Suprapubic skin (tissue), 3 donors: Measurements from ENCODE around the gene ZFAND2B.

Experiments
- POLR2A ChIP-seq, 2 donors: fragments of 450-650 bp; IDR thresholded peaks; one replicate each; pipeline ENCODE4 v1.6.1; 2017; ENCODE audit warnings: antibody characterized with exemption in 2 of 2, mild to moderate bottlenecking in 2 of 2, moderate library complexity in 2 of 2
- TF ChIP-seq, protein P1 (sequence below), 2 donors: fragments of 200-600 bp in 1 of 2; fragments of 450-650 bp in 1 of 2; sonication (generic) in 1 of 2; IDR thresholded peaks; one replicate each; pipeline ENCODE4 v1.5.1; 2016 to 2019; ENCODE audit warnings: antibody characterized with exemption in 2 of 2, mild to moderate bottlenecking in 1 of 2, moderate library complexity in 1 of 2

DNA sequence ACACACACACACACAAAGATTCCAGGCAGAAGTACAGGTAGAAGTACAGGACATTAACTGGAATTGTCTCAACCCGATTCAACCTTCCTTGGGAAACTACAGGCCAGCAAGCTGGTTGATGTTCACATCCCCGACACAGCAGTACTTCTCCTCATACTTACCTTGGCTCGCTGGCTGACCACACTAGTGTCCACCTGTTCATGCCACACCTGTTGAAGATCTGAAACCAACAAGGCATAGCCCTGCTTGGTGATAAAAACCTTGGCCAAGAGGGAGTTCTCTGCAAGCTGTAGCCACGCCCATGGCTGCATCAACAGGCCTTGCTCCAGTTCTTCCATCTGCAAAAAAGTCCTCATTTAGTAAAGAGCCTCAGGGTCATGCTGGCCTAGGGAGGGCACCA is 48.6 kb upstream of the ZFAND2B start:
- TF ChIP-seq, protein P1, sequence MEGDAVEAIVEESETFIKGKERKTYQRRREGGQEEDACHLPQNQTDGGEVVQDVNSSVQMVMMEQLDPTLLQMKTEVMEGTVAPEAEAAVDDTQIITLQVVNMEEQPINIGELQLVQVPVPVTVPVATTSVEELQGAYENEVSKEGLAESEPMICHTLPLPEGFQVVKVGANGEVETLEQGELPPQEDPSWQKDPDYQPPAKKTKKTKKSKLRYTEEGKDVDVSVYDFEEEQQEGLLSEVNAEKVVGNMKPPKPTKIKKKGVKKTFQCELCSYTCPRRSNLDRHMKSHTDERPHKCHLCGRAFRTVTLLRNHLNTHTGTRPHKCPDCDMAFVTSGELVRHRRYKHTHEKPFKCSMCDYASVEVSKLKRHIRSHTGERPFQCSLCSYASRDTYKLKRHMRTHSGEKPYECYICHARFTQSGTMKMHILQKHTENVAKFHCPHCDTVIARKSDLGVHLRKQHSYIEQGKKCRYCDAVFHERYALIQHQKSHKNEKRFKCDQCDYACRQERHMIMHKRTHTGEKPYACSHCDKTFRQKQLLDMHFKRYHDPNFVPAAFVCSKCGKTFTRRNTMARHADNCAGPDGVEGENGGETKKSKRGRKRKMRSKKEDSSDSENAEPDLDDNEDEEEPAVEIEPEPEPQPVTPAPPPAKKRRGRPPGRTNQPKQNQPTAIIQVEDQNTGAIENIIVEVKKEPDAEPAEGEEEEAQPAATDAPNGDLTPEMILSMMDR (IDR thresholded peaks at IDR 0.05): no peak
- no peak for TF ChIP-seq POLR2A (IDR thresholded peaks at IDR 0.05)
